BLaER1 treated with 17β-estradiol and CSF1 and Interleukin-3, amounts not matched to agents 10 nM and 100 nM (cell line): ENCODE measurements around the gene SPINK1.

Experiments
- H3K27ac ChIP-seq, 11 experiments: shearing (Covaris generic); formaldehyde crosslinking; 2 replicates each; pipeline ENCODE4 v1.8.1; 2022
- H3K27me3 ChIP-seq, 11 experiments: shearing (Covaris generic); formaldehyde crosslinking; 2 replicates each; pipeline ENCODE4 v1.8.1; 2022
- H3K36me3 ChIP-seq, 11 experiments: shearing (Covaris generic); formaldehyde crosslinking; 2 replicates each; pipeline ENCODE4 v1.8.1; 2022
- H3K4me1 ChIP-seq, 10 experiments: shearing (Covaris generic); formaldehyde crosslinking; 2 replicates each; pipeline ENCODE4 v1.8.1; 2022
- H3K4me2 ChIP-seq, 11 experiments: shearing (Covaris generic); formaldehyde crosslinking; 2 replicates each; pipeline ENCODE4 v1.8.1; 2022
- H3K4me3 ChIP-seq, 10 experiments: shearing (Covaris generic); formaldehyde crosslinking; 2 replicates each; pipeline ENCODE4 v1.8.1; 2022
- H3K9ac ChIP-seq, 11 experiments: shearing (Covaris generic); formaldehyde crosslinking; 2 replicates each; pipeline ENCODE4 v1.8.1; 2022
- H3K9me3 ChIP-seq, 11 experiments: shearing (Covaris generic); formaldehyde crosslinking; replicated peaks in 1 of 11; 2 replicates each; pipeline ENCODE4 v1.8.1; 2022
- H4K20me1 ChIP-seq, 11 experiments: shearing (Covaris generic); formaldehyde crosslinking; 2 replicates each; pipeline ENCODE4 v1.8.1; 2022
- Cebpa-rat ChIP-seq, 11 experiments: shearing (Covaris generic); IDR thresholded peaks; 2 replicates each; pipeline ENCODE4 v1.8.1; 2022

The SPINK1 gene

GRCh38 chr5:147779694-147780093 is 51.8 kb downstream of the SPINK1 start:
- peak overlapping the region; percentile 68 to 98 (median 85); a peak in 19 of 22 replicates for H3K4me2 ChIP-seq
- peaks cover 8 to 35% (median 14%) of the 10 kb centered on the region in 11 experiments; a peak in 20 of 22 replicates for H3K36me3 ChIP-seq
- peaks cover 11 to 23% (median 19%) of the 10 kb centered on the region in 11 experiments for H3K9me3 ChIP-seq
- no peaks in the 10 kb centered on the region for H3K27me3 ChIP-seq
- peaks cover 23 to 60% (median 30%) of the 10 kb centered on the region in 10 experiments for H3K4me1 ChIP-seq
- H3K4me3 ChIP-seq = peak overlapping the region in 4 of 10 experiments; percentile 74 to 82 (median 75); a peak in 8 of 20 replicates
- peaks cover 0 to 64% (median 0%) of the 10 kb centered on the region in 11 experiments; a peak in 6 of 22 replicates for H4K20me1 ChIP-seq
- TF ChIP-seq Cebpa-rat (IDR thresholded peaks at IDR 0.05) = no peak
- H3K27ac ChIP-seq = peak overlapping the region in 3 of 11 experiments; percentile 61 to 87 (median 82); a peak in 6 of 22 replicates
- H3K9ac ChIP-seq = peak overlapping the region in 3 of 11 experiments; percentile 81 to 83 (median 83); a peak in 6 of 22 replicates

GRCh38 chr5:147776989-147777388 is 54.5 kb downstream of the SPINK1 start:
- peak overlapping the region in 2 of 11 experiments; percentile 85 to 89; a peak in 3 of 22 replicates for H3K4me2 ChIP-seq
- H3K9ac ChIP-seq = no peak overlapping the region

More at GRCh38 chr5:147776989-147777388, 54.5 kb downstream of the SPINK1 start:
- Histone ChIP-seq H3K4me3 (peak overlapping the region in 2 of 10 experiments; percentile 19 to 82; a peak in 2 of 20 replicates), H3K4me1 (peaks cover 15 to 66% (median 24%) of the 10 kb centered on the region in 10 experiments; a peak in 19 of 20 replicates), H3K27ac (no peak overlapping the region), H3K27me3 (no peaks in the 10 kb centered on the region), H4K20me1 (peaks cover 0 to 91% (median 0%) of the 10 kb centered on the region in 11 experiments; a peak in 9 of 22 replicates), H3K9me3 (peaks cover 11 to 23% (median 19%) of the 10 kb centered on the region in 11 experiments), H3K36me3 (peaks cover 8 to 59% (median 14%) of the 10 kb centered on the region in 11 experiments; a peak in 20 of 22 replicates)
- no peak for TF ChIP-seq Cebpa-rat (IDR thresholded peaks at IDR 0.05)
